ENCODE data around the gene SPTBN5. TPM values are rescaled to one million over a fixed set of nuclear protein-coding genes. Genes with fewer than 3 reads are reported as not detected.

SPTBN5 gene
- total RNA-seq, 1 donor from 2014 or later, result 0.65 TPM

GRCh38 chr15:41852736-41853590 is 40.9 kb downstream of the SPTBN5 start:
- H3K4me1 Mint-ChIP-seq, result peaks cover 7% of the 10 kb centered on the region
- DNase-seq, result no peak
- H3K27me3 Mint-ChIP-seq, result no peaks in the 10 kb centered on the region
- H3K9me3 Mint-ChIP-seq, result no peaks in the 10 kb centered on the region
- no peak overlapping the region for H3K4me3 Mint-ChIP-seq
- H3K36me3 Mint-ChIP-seq (ENCODE audit: low read depth), result peaks cover 3% of the 10 kb centered on the region
- H3K27ac Mint-ChIP-seq, result no peak overlapping the region
- intact Hi-C loops (cut with micrococcal nuclease), result no loop called here

DNA sequence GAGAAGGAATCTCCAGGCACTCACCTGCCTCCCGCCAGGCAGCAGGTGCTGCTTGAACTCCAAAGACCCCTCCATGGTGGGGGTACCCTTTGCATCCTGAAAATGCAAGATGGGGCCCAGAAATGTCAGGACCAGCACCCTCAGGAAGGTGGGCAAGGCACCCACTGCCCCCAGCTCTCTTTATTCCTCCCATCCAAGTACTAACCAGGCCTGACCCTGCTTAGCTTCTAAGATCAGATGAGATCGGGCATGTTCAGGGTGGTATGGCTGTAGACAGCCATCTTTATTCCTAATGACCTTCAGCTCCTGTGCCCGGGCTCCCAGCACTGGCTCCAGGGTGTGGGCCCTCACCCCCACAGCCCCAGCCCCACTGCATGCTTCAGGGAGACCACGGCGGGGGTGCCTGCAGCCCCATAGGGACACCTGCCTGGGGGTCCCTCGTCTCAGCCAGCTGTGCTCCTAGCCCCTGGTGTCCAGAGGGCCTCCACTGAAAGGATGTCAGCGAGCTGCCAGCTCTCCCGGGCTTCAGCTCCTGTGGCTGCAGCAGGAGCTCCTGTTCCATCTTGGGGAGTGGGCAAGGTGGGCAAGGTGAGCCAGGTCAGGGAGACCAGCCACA is 42.0 kb downstream of the SPTBN5 start:
- no peak for DNase-seq
- Mint-ChIP-seq H3K4me1 (peaks cover 7% of the 10 kb centered on the region), H3K4me3 (no peak overlapping the region), H3K36me3 (ENCODE audit: low read depth) (peaks cover 8% of the 10 kb centered on the region), H3K9me3 (no peaks in the 10 kb centered on the region), H3K27ac (no peak overlapping the region), H3K27me3 (no peaks in the 10 kb centered on the region)
- intact Hi-C loops (cut with micrococcal nuclease), result no loop called here

DNA sequence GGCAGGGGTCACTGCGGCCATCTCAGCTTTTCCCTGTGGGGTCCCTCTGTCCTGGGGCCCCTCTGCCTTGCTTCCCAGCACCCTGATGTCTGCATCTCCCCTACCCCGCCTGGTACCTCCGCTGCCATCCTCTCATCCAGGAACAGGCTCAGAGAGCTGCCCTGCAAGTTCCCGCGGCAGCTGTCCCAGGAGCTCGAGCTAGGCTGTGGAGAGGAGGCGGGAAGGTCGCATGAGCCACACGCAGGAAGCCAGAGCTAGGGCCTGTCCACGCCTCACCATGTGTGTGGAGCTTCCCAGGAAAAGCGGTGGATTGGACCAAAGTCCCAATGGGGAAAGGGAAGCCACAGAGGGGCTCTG is 42.7 kb downstream of the SPTBN5 start:
- no peak overlapping the region for H3K4me3 Mint-ChIP-seq
- H3K9me3 Mint-ChIP-seq, result no peaks in the 10 kb centered on the region
- peaks cover 8% of the 10 kb centered on the region for H3K36me3 Mint-ChIP-seq (ENCODE audit: low read depth)

DNA sequence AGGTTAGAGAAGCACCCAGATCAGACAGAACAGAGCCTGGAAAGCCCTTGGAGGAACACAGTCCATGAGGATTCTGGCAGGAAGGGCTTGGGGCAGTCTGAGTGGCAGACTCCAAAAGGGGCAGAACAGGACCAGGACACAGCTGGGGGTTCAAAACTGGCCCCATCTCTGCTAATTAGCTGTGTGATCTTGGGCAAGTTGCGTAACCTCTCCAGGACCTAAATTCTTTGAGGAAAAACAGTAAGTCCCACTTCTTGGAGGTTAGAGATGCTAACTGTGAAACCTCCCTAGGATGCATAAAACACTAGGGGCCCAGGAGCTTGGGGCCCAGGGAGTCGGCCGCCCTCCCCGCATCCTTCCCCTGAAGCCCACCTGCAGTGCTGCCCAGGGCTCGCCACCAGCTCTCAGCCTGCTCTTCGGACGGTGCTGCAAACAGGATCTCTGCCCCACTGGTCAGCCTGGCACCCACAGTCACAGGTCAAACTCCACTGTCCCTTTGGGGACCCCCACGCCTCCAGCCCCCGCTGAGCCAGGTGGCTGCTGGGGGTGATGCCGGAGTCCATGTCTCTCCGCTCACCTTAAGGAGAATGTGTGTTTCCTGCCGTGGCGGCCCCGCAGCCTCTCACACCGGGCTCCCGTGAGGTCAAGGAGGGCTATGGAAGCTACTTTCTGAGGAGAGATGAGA is 43.2 kb downstream of the SPTBN5 start:
- Mint-ChIP-seq H3K4me1 (peaks cover 7% of the 10 kb centered on the region), H3K4me3 (no peak overlapping the region), H3K27me3 (no peaks in the 10 kb centered on the region), H3K27ac (no peak overlapping the region), H3K36me3 (ENCODE audit: low read depth) (peaks cover 9% of the 10 kb centered on the region), H3K9me3 (no peaks in the 10 kb centered on the region)
- DNase-seq, result no peak
- intact Hi-C loops (cut with micrococcal nuclease), result no loop called here

More for the DNA sequence above, 42.7 kb downstream of the SPTBN5 start:
- H3K4me1 Mint-ChIP-seq, result peaks cover 7% of the 10 kb centered on the region
- no peaks in the 10 kb centered on the region for H3K27me3 Mint-ChIP-seq
- peak overlapping the region; percentile 37 for H3K27ac Mint-ChIP-seq
- DNase-seq, result no peak
- intact Hi-C loops (cut with micrococcal nuclease), result no loop called here

DNA sequence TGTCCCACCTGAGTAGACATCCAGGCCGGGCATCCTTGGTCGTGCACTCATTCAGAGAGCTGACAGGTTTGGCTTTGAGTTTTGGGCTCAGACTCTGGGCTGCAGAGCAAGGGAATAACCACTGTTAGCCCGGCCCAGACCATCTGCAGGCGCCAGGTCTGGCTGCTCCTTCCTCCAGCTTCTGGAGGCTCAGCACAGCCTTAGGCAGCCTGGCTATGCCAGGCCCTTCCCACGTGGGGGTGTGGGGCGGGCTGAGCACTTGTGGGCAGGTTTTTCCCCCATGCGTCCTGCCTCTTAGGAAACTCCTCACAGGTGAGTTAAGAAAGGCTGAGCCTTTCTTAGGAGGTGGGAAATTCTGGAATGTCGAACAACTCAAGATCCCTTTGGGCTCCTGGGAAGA is 44.0 kb downstream of the SPTBN5 start:
- Mint-ChIP-seq H3K27ac (no peak overlapping the region), H3K9me3 (no peaks in the 10 kb centered on the region), H3K4me1 (peaks cover 7% of the 10 kb centered on the region), H3K4me3 (no peak overlapping the region), H3K27me3 (no peaks in the 10 kb centered on the region), H3K36me3 (ENCODE audit: low read depth) (peaks cover 11% of the 10 kb centered on the region)
- DNase-seq, result no peak
- intact Hi-C loops (cut with micrococcal nuclease), result no loop called here

DNA sequence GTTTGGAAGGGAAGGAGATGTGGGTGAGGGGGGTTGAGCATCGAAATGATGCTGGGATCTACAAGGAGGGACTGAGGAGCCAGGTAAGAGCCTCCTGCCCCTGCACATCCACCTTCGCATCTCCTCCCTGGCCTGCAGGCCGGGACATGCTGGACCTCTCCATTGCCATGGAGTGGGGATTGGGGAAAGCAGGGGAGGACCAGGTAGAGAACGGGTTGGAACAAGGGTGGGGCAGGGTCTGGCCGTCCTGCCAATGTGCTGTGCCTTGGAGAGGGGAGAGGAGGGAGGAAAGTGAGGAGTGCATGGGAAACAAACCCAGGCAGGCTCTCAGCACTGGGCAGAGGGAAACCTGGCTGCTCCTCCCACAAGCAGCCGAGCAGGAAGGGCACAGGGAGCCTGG is 44.6 kb downstream of the SPTBN5 start:
- no peak overlapping the region for H3K4me3 Mint-ChIP-seq
- peak overlapping the region; percentile 48 for H3K27ac Mint-ChIP-seq
- H3K36me3 Mint-ChIP-seq (ENCODE audit: low read depth), result peaks cover 11% of the 10 kb centered on the region
- peaks cover 7% of the 10 kb centered on the region for H3K4me1 Mint-ChIP-seq
- H3K27me3 Mint-ChIP-seq, result no peaks in the 10 kb centered on the region
- H3K9me3 Mint-ChIP-seq, result no peaks in the 10 kb centered on the region
- DNase-seq, result no peak
- intact Hi-C loops (cut with micrococcal nuclease), result no loop called here

DNA sequence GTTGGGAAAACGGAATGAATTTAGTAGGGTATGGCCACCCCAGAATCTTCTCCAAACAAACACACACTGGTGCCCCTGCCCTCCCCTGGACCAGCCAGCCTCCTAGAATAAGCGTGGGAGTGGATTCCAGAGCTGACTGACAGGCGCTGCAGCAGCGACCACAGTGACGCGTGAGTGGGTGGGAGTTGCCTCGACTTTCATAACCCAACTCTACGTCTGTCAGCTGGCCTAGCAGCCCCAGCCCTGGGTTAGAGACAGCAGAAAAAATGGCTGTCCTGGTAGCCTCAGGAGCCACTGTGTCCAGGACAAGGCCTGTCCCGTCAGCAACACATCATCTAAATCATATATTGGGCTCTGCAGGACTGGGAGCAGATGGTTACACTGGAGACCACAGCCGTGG is 45.2 kb downstream of the SPTBN5 start:
- no peak overlapping the region for H3K4me3 Mint-ChIP-seq
- DNase-seq, result no peak
- peak overlapping the region; percentile 20 for H3K27ac Mint-ChIP-seq
- peaks cover 7% of the 10 kb centered on the region for H3K4me1 Mint-ChIP-seq
- H3K9me3 Mint-ChIP-seq, result no peaks in the 10 kb centered on the region
- peaks cover 11% of the 10 kb centered on the region for H3K36me3 Mint-ChIP-seq (ENCODE audit: low read depth)
- H3K27me3 Mint-ChIP-seq, result no peaks in the 10 kb centered on the region
- intact Hi-C loops (cut with micrococcal nuclease), result no loop called here

- Mint-ChIP-seq H3K36me3 (ENCODE audit: low read depth) (peaks cover 11% of the 10 kb centered on the region), H3K9me3 (no peaks in the 10 kb centered on the region), H3K4me3 (no peak overlapping the region), H3K27ac (no peak overlapping the region), H3K4me1 (peaks cover 7% of the 10 kb centered on the region), H3K27me3 (no peaks in the 10 kb centered on the region)
- intact Hi-C loops (cut with micrococcal nuclease), result no loop called here
- no peak for DNase-seq
Observed at GRCh38 chr15:41847981-41848380, 45.9 kb downstream of the SPTBN5 start.

DNA sequence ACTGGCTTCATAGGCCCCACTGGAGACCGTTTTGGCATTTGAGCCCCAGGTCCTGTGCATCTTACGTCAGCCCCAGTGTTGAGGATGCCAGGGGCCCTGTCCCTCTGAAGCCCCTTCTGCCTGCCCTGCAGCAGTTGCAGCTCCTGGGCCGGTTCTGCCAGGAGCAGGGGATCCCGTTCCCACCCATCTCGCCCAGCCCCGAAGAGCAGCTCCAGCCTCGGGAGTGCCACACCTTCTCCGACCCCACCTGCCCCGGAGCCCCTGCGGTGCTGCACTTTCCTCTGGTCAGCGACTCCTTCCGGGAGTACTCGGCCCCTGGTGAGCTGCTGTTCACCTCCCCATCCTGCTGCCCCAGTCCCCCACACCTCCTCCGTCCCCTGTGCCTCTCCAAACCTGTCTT is 46.6 kb downstream of the SPTBN5 start:
- Mint-ChIP-seq H3K4me3 (no peak overlapping the region), H3K27me3 (no peaks in the 10 kb centered on the region), H3K27ac (no peak overlapping the region), H3K4me1 (peaks cover 7% of the 10 kb centered on the region), H3K36me3 (ENCODE audit: low read depth) (peaks cover 11% of the 10 kb centered on the region), H3K9me3 (no peaks in the 10 kb centered on the region)
- DNase-seq, result no peak
- intact Hi-C loops (cut with micrococcal nuclease), result no loop called here

DNA sequence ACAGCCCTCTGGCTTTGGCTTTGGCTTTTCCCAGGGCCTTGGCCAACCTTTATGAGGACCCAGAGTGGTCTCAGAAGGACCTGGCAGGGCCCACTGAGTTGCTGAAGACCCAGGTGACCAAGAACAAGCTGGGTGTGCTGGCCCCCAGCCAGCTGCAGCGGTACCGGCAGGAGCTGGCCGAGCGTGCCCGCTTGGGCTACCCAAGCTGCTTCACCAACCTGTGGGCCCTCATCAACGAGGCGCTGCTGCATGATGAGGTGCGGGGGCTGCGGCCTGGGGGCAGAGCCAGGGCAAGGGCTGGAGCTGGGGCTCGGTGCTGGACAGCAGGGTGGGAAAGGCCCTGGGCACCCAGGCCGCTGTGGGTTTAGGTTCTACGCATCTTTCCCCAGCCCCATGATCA is 49.0 kb downstream of the SPTBN5 start:
- H3K9me3 Mint-ChIP-seq, result no peaks in the 10 kb centered on the region

DNA sequence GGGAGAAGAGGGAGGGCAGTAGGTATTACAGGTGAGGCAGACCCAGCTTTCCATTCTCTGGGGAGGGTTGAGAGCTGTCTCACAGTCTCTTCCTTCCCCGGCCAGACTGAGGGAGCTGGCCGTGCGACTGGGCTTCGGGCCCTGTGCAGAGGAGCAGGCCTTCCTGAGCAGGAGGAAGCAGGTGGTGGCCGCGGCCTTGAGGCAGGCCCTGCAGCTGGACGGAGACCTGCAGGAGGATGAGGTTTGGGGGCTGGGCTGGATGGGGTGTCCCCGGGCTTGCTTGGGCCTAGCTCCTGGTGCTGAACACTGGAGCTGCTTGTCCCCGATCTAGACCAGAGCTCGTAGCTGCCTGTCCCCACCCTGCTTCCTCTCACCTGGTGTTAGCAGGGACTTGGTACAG is 50.3 kb downstream of the SPTBN5 start:
- H3K27me3 Mint-ChIP-seq, result no peaks in the 10 kb centered on the region
- H3K27ac Mint-ChIP-seq, result no peak overlapping the region
- peaks cover 4% of the 10 kb centered on the region for H3K4me1 Mint-ChIP-seq
- no peak overlapping the region for H3K4me3 Mint-ChIP-seq
- DNase-seq, result no peak
- no peaks in the 10 kb centered on the region for H3K9me3 Mint-ChIP-seq
- intact Hi-C loops (cut with micrococcal nuclease), result no loop called here
- H3K36me3 Mint-ChIP-seq (ENCODE audit: low read depth), result peaks cover 11% of the 10 kb centered on the region

More for the DNA sequence above, 49.0 kb downstream of the SPTBN5 start:
- H3K36me3 Mint-ChIP-seq (ENCODE audit: low read depth), result peaks cover 11% of the 10 kb centered on the region
- H3K4me3 Mint-ChIP-seq, result no peak overlapping the region
- no peak for DNase-seq
- no peaks in the 10 kb centered on the region for H3K27me3 Mint-ChIP-seq
- peaks cover 7% of the 10 kb centered on the region for H3K4me1 Mint-ChIP-seq
- intact Hi-C loops (cut with micrococcal nuclease), result no loop called here
- H3K27ac Mint-ChIP-seq, result no peak overlapping the region

DNA sequence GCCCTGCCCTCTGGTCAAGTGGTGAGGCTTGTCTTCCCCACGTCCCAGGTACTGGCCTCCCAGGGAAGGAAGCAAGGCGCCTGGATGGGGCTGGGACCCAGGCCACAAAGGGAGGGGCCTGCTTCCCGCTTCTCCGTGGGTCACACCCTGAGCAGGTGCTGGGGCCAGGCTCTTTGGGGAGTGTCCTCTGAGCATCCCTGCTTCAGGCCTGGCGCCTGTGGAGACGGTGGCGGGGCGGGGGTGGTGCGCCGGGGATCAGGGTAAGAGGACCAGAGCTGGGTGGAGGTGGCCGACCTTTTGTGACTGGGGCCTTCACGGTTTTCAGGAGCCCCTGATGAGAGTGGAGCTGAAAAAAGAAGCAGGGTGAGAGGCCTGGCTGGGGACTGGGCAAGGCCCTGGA is 51.6 kb downstream of the SPTBN5 start:
- peaks cover 6% of the 10 kb centered on the region for H3K36me3 Mint-ChIP-seq (ENCODE audit: low read depth)
- DNase-seq, result no peak
- no peaks in the 10 kb centered on the region for H3K4me1 Mint-ChIP-seq
- intact Hi-C loops (cut with micrococcal nuclease), result no loop called here
- no peak overlapping the region for H3K27ac Mint-ChIP-seq
- no peak overlapping the region for H3K4me3 Mint-ChIP-seq
- H3K9me3 Mint-ChIP-seq, result no peaks in the 10 kb centered on the region
- H3K27me3 Mint-ChIP-seq, result no peaks in the 10 kb centered on the region

GRCh38 chr15:41841131-41841530 is 52.7 kb downstream of the SPTBN5 start:
- H3K27me3 Mint-ChIP-seq, result no peaks in the 10 kb centered on the region
- no peak for DNase-seq
- H3K4me3 Mint-ChIP-seq, result no peak overlapping the region
- intact Hi-C loops (cut with micrococcal nuclease), result no loop called here
- H3K9me3 Mint-ChIP-seq, result no peaks in the 10 kb centered on the region
- H3K27ac Mint-ChIP-seq, result no peak overlapping the region
- peaks cover 8% of the 10 kb centered on the region for H3K36me3 Mint-ChIP-seq (ENCODE audit: low read depth)
- no peaks in the 10 kb centered on the region for H3K4me1 Mint-ChIP-seq

- intact Hi-C loops (cut with micrococcal nuclease), result no loop called here
- H3K4me1 Mint-ChIP-seq, result no peaks in the 10 kb centered on the region
- no peak for DNase-seq
- H3K4me3 Mint-ChIP-seq, result no peak overlapping the region
- H3K9me3 Mint-ChIP-seq, result no peaks in the 10 kb centered on the region
- H3K27ac Mint-ChIP-seq, result no peak overlapping the region
- peaks cover 8% of the 10 kb centered on the region for H3K36me3 Mint-ChIP-seq (ENCODE audit: low read depth)
- H3K27me3 Mint-ChIP-seq, result no peaks in the 10 kb centered on the region
Observed at GRCh38 chr15:41840673-41841072, 53.2 kb downstream of the SPTBN5 start.
